Neural progenitor cell (in vitro differentiated cells): ENCODE results near the gene SYT1. TPM values are rescaled to one million over a fixed set of nuclear protein-coding genes. Genes with fewer than 3 reads are reported as not detected.

ENCODE experiments used
- DNase-seq: peaks from one replicate; pipeline ENCODE4 v3.0.0-alpha.2; 2016; ENCODE audit warnings: low spot score
- H2AFZ ChIP-seq: fragments of 200-600 bp; sonication (generic); replicated peaks from 2 replicates; pipeline ENCODE4 v1.6.1; 2016; ENCODE audit warnings: antibody characterized with exemption
- H3F3A ChIP-seq: fragments of 200-600 bp; sonication (generic); 2 replicates; pipeline ENCODE4 v1.6.1; 2016; ENCODE audit warnings: antibody characterized with exemption, low read depth
- H3K27ac ChIP-seq: fragments of 200-600 bp; sonication (generic); 2 replicates; pipeline ENCODE4 v1.5.1; 2016; ENCODE audit warnings: mild to moderate bottlenecking
- H3K27me3 ChIP-seq: fragments of 200-600 bp; sonication (generic); 2 replicates; pipeline ENCODE4 v1.6.1; 2016; ENCODE audit warnings: mild to moderate bottlenecking, moderate library complexity
- H3K36me3 ChIP-seq: fragments of 200-600 bp; sonication (generic); 2 replicates; pipeline ENCODE4 v1.5.1; 2016
- H3K4me1 ChIP-seq: fragments of 200-600 bp; sonication (generic); 2 replicates; pipeline ENCODE4 v1.6.1; 2016; ENCODE audit warnings: mixed run types
- H3K4me2 ChIP-seq: fragments of 200-600 bp; sonication (generic); 2 replicates; pipeline ENCODE4 v1.6.1; 2016
- H3K4me3 ChIP-seq: fragments of 200-600 bp; sonication (generic); 2 replicates; pipeline ENCODE4 v1.5.1; 2016
- H3K79me2 ChIP-seq: fragments of 200-600 bp; sonication (generic); 2 replicates; pipeline ENCODE4 v1.6.1; 2016; ENCODE audit warnings: low read depth
- H3K9ac ChIP-seq: fragments of 200-600 bp; sonication (generic); 2 replicates; pipeline ENCODE4 v1.6.1; 2016
- H3K9me3 ChIP-seq: fragments of 200-600 bp; sonication (generic); 2 replicates; pipeline ENCODE4 v1.5.1; 2016; ENCODE audit warnings: low read depth
- H4K20me1 ChIP-seq: fragments of 200-600 bp; sonication (generic); 2 replicates; pipeline ENCODE4 v1.6.1; 2016; ENCODE audit warnings: low read depth
- H3K27ac Mint-ChIP-seq: 3 replicates; pipeline ENCODE4 v1.8.0; 2021; ENCODE audit warnings: mixed read lengths
- H3K27me3 Mint-ChIP-seq: 2 replicates; pipeline ENCODE4 v1.8.0; 2022; ENCODE audit warnings: low read depth, mild to moderate bottlenecking, inconsistent platforms, moderate library complexity, mixed read lengths; ENCODE audit not compliant: insufficient read depth
- H3K36me3 Mint-ChIP-seq: 3 replicates; pipeline ENCODE4 v1.8.0; 2021; ENCODE audit warnings: mixed read lengths
- H3K4me1 Mint-ChIP-seq: 3 replicates; pipeline ENCODE4 v1.8.0; 2021; ENCODE audit warnings: mixed read lengths
- H3K4me3 Mint-ChIP-seq: 3 replicates; pipeline ENCODE4 v1.8.0; 2021; ENCODE audit warnings: mild to moderate bottlenecking, moderate library complexity, mixed read lengths
- H3K9me3 Mint-ChIP-seq: 3 replicates; pipeline ENCODE4 v1.8.0; 2020; ENCODE audit warnings: mixed read lengths
- EZH2 ChIP-seq: fragments of 200-600 bp; sonication (generic); IDR thresholded peaks from 2 replicates; pipeline ENCODE4 v1.6.1; 2017; ENCODE audit warnings: antibody characterized with exemption, mild to moderate bottlenecking, moderate library complexity
- EZH2phosphoT487 ChIP-seq: fragments of 200-600 bp; sonication (generic); IDR thresholded peaks from 2 replicates; pipeline ENCODE4 v1.6.1; 2017; ENCODE audit warnings: antibody characterized with exemption
- total RNA-seq: library from RNA; depleted of rRNA; stranded (reverse); fragments of >200 nt; gene quantifications from 2 replicates; pipeline ENCODE4 v1.2.3, GENCODE V29; 2015; ENCODE audit warnings: low replicate concordance
- TF ChIP-seq, protein P1 (sequence below): fragments of 200-600 bp; sonication (generic); IDR thresholded peaks from 2 replicates; pipeline ENCODE4 v1.5.1; 2017; ENCODE audit warnings: antibody characterized with exemption, mild to moderate bottlenecking

SYT1 gene
- total RNA-seq, 1 donor from 2014 or later, result 36.9 TPM

DNA sequence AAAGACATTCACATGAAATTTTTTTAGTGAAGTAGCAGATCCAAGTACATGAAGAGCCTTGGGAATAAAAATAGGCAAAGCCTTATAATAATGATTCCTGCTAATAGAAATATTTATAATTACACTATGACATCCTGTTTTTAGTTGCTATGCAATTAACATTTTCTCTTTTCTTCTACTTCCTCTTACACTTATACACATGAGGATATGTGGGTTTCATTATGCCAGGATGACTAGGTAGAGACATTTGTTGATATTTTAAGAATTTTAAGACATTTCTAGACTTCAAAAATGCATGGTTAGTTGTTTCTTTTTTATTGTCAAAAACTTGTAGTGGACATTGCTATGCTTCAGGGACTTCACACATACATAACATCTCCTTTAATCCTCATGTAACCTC, 326.8 kb downstream of the SYT1 start:
- Histone ChIP-seq H3F3A (no peaks in the 10 kb centered on the region), H3K27ac (no peak overlapping the region), H4K20me1 (no peaks in the 10 kb centered on the region), H3K4me3 (no peak overlapping the region), H3K36me3 (no peaks in the 10 kb centered on the region), H2AFZ (no peak overlapping the region), H3K4me1 (peaks cover 2% of the 10 kb centered on the region), H3K27me3 (no peaks in the 10 kb centered on the region), H3K9me3 (no peaks in the 10 kb centered on the region), H3K9ac (no peak overlapping the region), H3K4me2 (no peak overlapping the region), H3K79me2 (no peaks in the 10 kb centered on the region)
- no peak for TF ChIP-seq EZH2phosphoT487
- TF ChIP-seq EZH2, result no peak
- TF ChIP-seq, protein P1, sequence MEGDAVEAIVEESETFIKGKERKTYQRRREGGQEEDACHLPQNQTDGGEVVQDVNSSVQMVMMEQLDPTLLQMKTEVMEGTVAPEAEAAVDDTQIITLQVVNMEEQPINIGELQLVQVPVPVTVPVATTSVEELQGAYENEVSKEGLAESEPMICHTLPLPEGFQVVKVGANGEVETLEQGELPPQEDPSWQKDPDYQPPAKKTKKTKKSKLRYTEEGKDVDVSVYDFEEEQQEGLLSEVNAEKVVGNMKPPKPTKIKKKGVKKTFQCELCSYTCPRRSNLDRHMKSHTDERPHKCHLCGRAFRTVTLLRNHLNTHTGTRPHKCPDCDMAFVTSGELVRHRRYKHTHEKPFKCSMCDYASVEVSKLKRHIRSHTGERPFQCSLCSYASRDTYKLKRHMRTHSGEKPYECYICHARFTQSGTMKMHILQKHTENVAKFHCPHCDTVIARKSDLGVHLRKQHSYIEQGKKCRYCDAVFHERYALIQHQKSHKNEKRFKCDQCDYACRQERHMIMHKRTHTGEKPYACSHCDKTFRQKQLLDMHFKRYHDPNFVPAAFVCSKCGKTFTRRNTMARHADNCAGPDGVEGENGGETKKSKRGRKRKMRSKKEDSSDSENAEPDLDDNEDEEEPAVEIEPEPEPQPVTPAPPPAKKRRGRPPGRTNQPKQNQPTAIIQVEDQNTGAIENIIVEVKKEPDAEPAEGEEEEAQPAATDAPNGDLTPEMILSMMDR, result no peak
- no peaks in the 10 kb centered on the region for H3K27me3 Mint-ChIP-seq
- no peak overlapping the region for H3K27ac Mint-ChIP-seq
- H3K36me3 Mint-ChIP-seq, result no peaks in the 10 kb centered on the region
- no peak for DNase-seq
- H3K9me3 Mint-ChIP-seq, result no peaks in the 10 kb centered on the region
- H3K4me3 Mint-ChIP-seq, result no peak overlapping the region
- H3K4me1 Mint-ChIP-seq, result peaks cover 7% of the 10 kb centered on the region

DNA sequence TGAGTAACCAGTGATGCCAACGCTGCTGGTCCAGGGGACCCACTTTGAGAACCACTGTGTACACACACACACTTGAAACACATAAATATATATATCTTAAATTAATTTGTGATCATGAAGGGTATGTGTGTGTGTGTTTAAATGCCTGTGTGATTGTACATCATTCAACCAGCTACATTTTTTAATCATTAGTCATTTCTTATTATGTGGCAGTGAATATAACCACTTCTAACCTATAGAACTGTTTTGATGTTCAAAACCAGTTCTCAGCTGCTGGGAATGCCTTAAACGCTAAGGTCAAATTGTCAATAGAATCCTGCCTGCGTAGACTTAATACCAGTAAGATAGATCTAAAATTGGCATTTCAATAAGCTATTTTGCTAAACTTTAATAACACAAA, 330.0 kb downstream of the SYT1 start:
- Histone ChIP-seq H3K9me3 (no peaks in the 10 kb centered on the region), H3K4me3 (no peak overlapping the region), H3K27ac (no peak overlapping the region), H3K36me3 (no peaks in the 10 kb centered on the region), H3F3A (no peaks in the 10 kb centered on the region), H2AFZ (no peak overlapping the region), H3K27me3 (no peaks in the 10 kb centered on the region), H3K4me1 (peaks cover 16% of the 10 kb centered on the region), H4K20me1 (no peaks in the 10 kb centered on the region), H3K79me2 (no peaks in the 10 kb centered on the region), H3K4me2 (no peak overlapping the region), H3K9ac (no peak overlapping the region)
- no peaks in the 10 kb centered on the region for H3K9me3 Mint-ChIP-seq
- TF ChIP-seq, protein P1, result no peak
- TF ChIP-seq EZH2, result no peak
- no peak overlapping the region for H3K27ac Mint-ChIP-seq
- no peak for DNase-seq
- H3K27me3 Mint-ChIP-seq, result no peaks in the 10 kb centered on the region
- no peaks in the 10 kb centered on the region for H3K36me3 Mint-ChIP-seq
- peaks cover 16% of the 10 kb centered on the region for H3K4me1 Mint-ChIP-seq
- no peak overlapping the region for H3K4me3 Mint-ChIP-seq

DNA sequence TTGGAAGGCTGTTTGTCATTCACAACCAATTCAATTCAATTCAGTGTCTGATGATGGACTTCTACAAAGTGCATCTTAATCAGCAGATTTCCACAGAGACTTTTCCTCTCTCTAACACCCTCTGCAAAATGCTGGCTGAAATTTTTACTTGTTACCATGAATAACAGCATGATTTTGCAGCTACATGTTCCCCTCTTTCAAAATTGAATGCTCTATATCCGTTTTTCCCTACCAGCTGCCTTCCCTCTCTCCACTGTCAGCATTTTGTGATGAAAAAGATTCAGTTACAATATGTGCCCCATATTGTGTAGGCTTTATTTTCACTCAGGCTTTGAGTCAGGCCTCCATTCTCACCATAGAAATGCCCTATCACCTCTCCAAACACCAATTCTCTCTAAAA, 334.6 kb downstream of the SYT1 start:
- no peaks in the 10 kb centered on the region for H3K27me3 ChIP-seq
- H3K4me2 ChIP-seq, result no peak overlapping the region
- Mint-ChIP-seq H3K27me3 (no peaks in the 10 kb centered on the region), H3K36me3 (no peaks in the 10 kb centered on the region), H3K4me1 (peaks cover 12% of the 10 kb centered on the region), H3K4me3 (no peak overlapping the region), H3K27ac (no peak overlapping the region), H3K9me3 (no peaks in the 10 kb centered on the region)
- H3K36me3 ChIP-seq, result no peaks in the 10 kb centered on the region
- H3K79me2 ChIP-seq, result no peaks in the 10 kb centered on the region
- no peak overlapping the region for H3K4me3 ChIP-seq
- H3K27ac ChIP-seq, result peak overlapping the region; percentile 4
- H3K9ac ChIP-seq, result no peak overlapping the region
- DNase-seq, result no peak
- TF ChIP-seq EZH2phosphoT487, result no peak
- TF ChIP-seq, protein P1, result no peak
- TF ChIP-seq EZH2, result no peak
- no peaks in the 10 kb centered on the region for H3F3A ChIP-seq
- H4K20me1 ChIP-seq, result no peaks in the 10 kb centered on the region
- H2AFZ ChIP-seq, result no peak overlapping the region
- no peaks in the 10 kb centered on the region for H3K9me3 ChIP-seq
- peaks cover 23% of the 10 kb centered on the region for H3K4me1 ChIP-seq
